ENCODE measurements around the gene PHACTR1.

The PHACTR1 gene

GRCh38 chr6:12709556-12710232, 6.9 kb upstream of the PHACTR1 start:
- H3K23ac ChIP-seq (ENCODE audit: low read length in 2 of 2): no peak overlapping the region
- DNase-seq: no peak
- 75% methylated on average over 2 of the region's 3 CpGs for WGBS
- H4K8ac ChIP-seq (ENCODE audit: low read length): no peak overlapping the region
- no peak overlapping the region for H3K4me3 ChIP-seq (ENCODE audit: insufficient read depth in 1 of 2, low read depth in 1 of 2, low read length in 2 of 2)
- H2BK15ac ChIP-seq (ENCODE audit: low read depth, poor library complexity, severe bottlenecking): no peak overlapping the region
- H3K27ac ChIP-seq (ENCODE audit: low read length, poor library complexity, severe bottlenecking): no peak overlapping the region
- no peak overlapping the region for H3K4me2 ChIP-seq (ENCODE audit: low read length, poor library complexity, severe bottlenecking)
- H2AFZ ChIP-seq (ENCODE audit: low read depth, low read length): no peak overlapping the region
- no peaks in the 10 kb centered on the region for H3K27me3 ChIP-seq (ENCODE audit: control insufficient read depth in 1 of 2, insufficient read depth in 1 of 2, low read length in 2 of 2)
- H4K91ac ChIP-seq (ENCODE audit: low read length): no peak overlapping the region
- no peak overlapping the region for H2BK5ac ChIP-seq (ENCODE audit: low read depth, low read length, poor library complexity, severe bottlenecking)
- H3K36me3 ChIP-seq (ENCODE audit: control insufficient read depth in 1 of 2, insufficient read depth in 2 of 2, low read depth in 1 of 2, low read length in 2 of 2): no peaks in the 10 kb centered on the region
- no peak overlapping the region for H2BK120ac ChIP-seq (ENCODE audit: low read depth, low read length)
- H3K9me3 ChIP-seq (ENCODE audit: control insufficient read depth, low read length): no peaks in the 10 kb centered on the region
- no peak overlapping the region for H3K9ac ChIP-seq (ENCODE audit: low read length)
- no peak overlapping the region for H3K18ac ChIP-seq (ENCODE audit: low read depth in 1 of 2, low read length in 2 of 2)
- no peak overlapping the region for H2BK12ac ChIP-seq (ENCODE audit: low read length in 2 of 2)
- H3K4me1 ChIP-seq (ENCODE audit: control insufficient read depth, insufficient read depth, low read depth, low read length): no peaks in the 10 kb centered on the region
- no peak overlapping the region for H3K14ac ChIP-seq (ENCODE audit: low read length in 2 of 2)
- no peaks in the 10 kb centered on the region for H3K79me1 ChIP-seq (replicated peaks; ENCODE audit: low read length, poor library complexity, severe bottlenecking)
- no peak overlapping the region for H2AK5ac ChIP-seq (ENCODE audit: low read length, severe bottlenecking)
- no peak overlapping the region for H3K4ac ChIP-seq (ENCODE audit: low read depth in 1 of 2, low read length in 2 of 2)

- H2AFZ ChIP-seq (ENCODE audit: low read depth, low read length): no peak overlapping the region
- H2BK15ac ChIP-seq (ENCODE audit: low read depth, poor library complexity, severe bottlenecking): no peak overlapping the region
- H2BK5ac ChIP-seq (ENCODE audit: low read depth, low read length, poor library complexity, severe bottlenecking): no peak overlapping the region
- no peaks in the 10 kb centered on the region for H3K36me3 ChIP-seq (ENCODE audit: control insufficient read depth in 1 of 2, insufficient read depth in 2 of 2, low read depth in 1 of 2, low read length in 2 of 2)
- H2BK120ac ChIP-seq (ENCODE audit: low read depth, low read length): no peak overlapping the region
- no peak overlapping the region for H3K9ac ChIP-seq (ENCODE audit: low read length)
- no peak overlapping the region for H3K4me2 ChIP-seq (ENCODE audit: low read length, poor library complexity, severe bottlenecking)
- DNase-seq: no peak
- 73% methylated on average over 4 of the region's 4 CpGs for WGBS
- no peak overlapping the region for H3K23ac ChIP-seq (ENCODE audit: low read length in 2 of 2)
- no peak overlapping the region for H3K4ac ChIP-seq (ENCODE audit: low read depth in 1 of 2, low read length in 2 of 2)
- no peak overlapping the region for H3K27ac ChIP-seq (ENCODE audit: low read length, poor library complexity, severe bottlenecking)
- no peaks in the 10 kb centered on the region for H3K4me1 ChIP-seq (ENCODE audit: control insufficient read depth, insufficient read depth, low read depth, low read length)
- no peak overlapping the region for H3K4me3 ChIP-seq (ENCODE audit: insufficient read depth in 1 of 2, low read depth in 1 of 2, low read length in 2 of 2)
- no peak overlapping the region for H3K14ac ChIP-seq (ENCODE audit: low read length in 2 of 2)
- no peak overlapping the region for H2BK12ac ChIP-seq (ENCODE audit: low read length in 2 of 2)
- no peaks in the 10 kb centered on the region for H3K27me3 ChIP-seq (ENCODE audit: control insufficient read depth in 1 of 2, insufficient read depth in 1 of 2, low read length in 2 of 2)
- H3K79me1 ChIP-seq (replicated peaks; ENCODE audit: low read length, poor library complexity, severe bottlenecking): no peaks in the 10 kb centered on the region
- H4K8ac ChIP-seq (ENCODE audit: low read length): no peak overlapping the region
- H4K91ac ChIP-seq (ENCODE audit: low read length): no peak overlapping the region
- no peak overlapping the region for H2AK5ac ChIP-seq (ENCODE audit: low read length, severe bottlenecking)
- H3K9me3 ChIP-seq (ENCODE audit: control insufficient read depth, low read length): no peaks in the 10 kb centered on the region
- H3K18ac ChIP-seq (ENCODE audit: low read depth in 1 of 2, low read length in 2 of 2): no peak overlapping the region
Observed at GRCh38 chr6:12710921-12711320, 5.6 kb upstream of the PHACTR1 start.

GRCh38 chr6:12714022-12714421, 2.5 kb upstream of the PHACTR1 start:
- Histone ChIP-seq H3K79me1 (replicated peaks; ENCODE audit: low read length, poor library complexity, severe bottlenecking) (no peaks in the 10 kb centered on the region), H2BK15ac (ENCODE audit: low read depth, poor library complexity, severe bottlenecking) (no peak overlapping the region), H2AFZ (ENCODE audit: low read depth, low read length) (no peak overlapping the region), H4K8ac (ENCODE audit: low read length) (no peak overlapping the region), H3K4me2 (ENCODE audit: low read length, poor library complexity, severe bottlenecking) (no peak overlapping the region), H3K27me3 (ENCODE audit: control insufficient read depth in 1 of 2, insufficient read depth in 1 of 2, low read length in 2 of 2) (peaks cover 0 to 1% of the 10 kb centered on the region in 2 experiments), H2BK5ac (ENCODE audit: low read depth, low read length, poor library complexity, severe bottlenecking) (no peak overlapping the region), H2AK5ac (ENCODE audit: low read length, severe bottlenecking) (no peak overlapping the region), H3K4ac (ENCODE audit: low read depth in 1 of 2, low read length in 2 of 2) (no peak overlapping the region), H3K9ac (ENCODE audit: low read length) (no peak overlapping the region), H2BK120ac (ENCODE audit: low read depth, low read length) (no peak overlapping the region), H3K18ac (ENCODE audit: low read depth in 1 of 2, low read length in 2 of 2) (no peak overlapping the region), H3K4me1 (ENCODE audit: control insufficient read depth, insufficient read depth, low read depth, low read length) (no peaks in the 10 kb centered on the region), H3K23ac (ENCODE audit: low read length in 2 of 2) (no peak overlapping the region), H3K36me3 (ENCODE audit: control insufficient read depth in 1 of 2, insufficient read depth in 2 of 2, low read depth in 1 of 2, low read length in 2 of 2) (no peaks in the 10 kb centered on the region), H2BK12ac (ENCODE audit: low read length in 2 of 2) (no peak overlapping the region), H3K27ac (ENCODE audit: low read length, poor library complexity, severe bottlenecking) (no peak overlapping the region), H4K91ac (ENCODE audit: low read length) (no peak overlapping the region), H3K9me3 (ENCODE audit: control insufficient read depth, low read length) (no peaks in the 10 kb centered on the region), H3K4me3 (ENCODE audit: insufficient read depth in 1 of 2, low read depth in 1 of 2, low read length in 2 of 2) (no peak overlapping the region), H3K14ac (ENCODE audit: low read length in 2 of 2) (no peak overlapping the region)
- DNase-seq: no peak

- 92% methylated on average over 2 of the region's 2 CpGs for WGBS
Observed at GRCh38 chr6:12715437-12715836, 1.1 kb upstream of the PHACTR1 start.

More at GRCh38 chr6:12715437-12715836, 1.1 kb upstream of the PHACTR1 start:
- Histone ChIP-seq H3K4me3 (ENCODE audit: insufficient read depth in 1 of 2, low read depth in 1 of 2, low read length in 2 of 2) (no peak overlapping the region), H3K4ac (ENCODE audit: low read depth in 1 of 2, low read length in 2 of 2) (no peak overlapping the region), H3K14ac (ENCODE audit: low read length in 2 of 2) (no peak overlapping the region), H3K27ac (ENCODE audit: low read length, poor library complexity, severe bottlenecking) (no peak overlapping the region), H3K4me1 (ENCODE audit: control insufficient read depth, insufficient read depth, low read depth, low read length) (no peaks in the 10 kb centered on the region), H3K4me2 (ENCODE audit: low read length, poor library complexity, severe bottlenecking) (no peak overlapping the region), H4K91ac (ENCODE audit: low read length) (no peak overlapping the region), H2BK12ac (ENCODE audit: low read length in 2 of 2) (no peak overlapping the region), H3K79me1 (replicated peaks; ENCODE audit: low read length, poor library complexity, severe bottlenecking) (no peaks in the 10 kb centered on the region), H3K9me3 (ENCODE audit: control insufficient read depth, low read length) (no peaks in the 10 kb centered on the region), H3K9ac (ENCODE audit: low read length) (no peak overlapping the region), H3K36me3 (ENCODE audit: control insufficient read depth in 1 of 2, insufficient read depth in 2 of 2, low read depth in 1 of 2, low read length in 2 of 2) (no peaks in the 10 kb centered on the region), H4K8ac (ENCODE audit: low read length) (no peak overlapping the region), H2AK5ac (ENCODE audit: low read length, severe bottlenecking) (no peak overlapping the region), H2BK15ac (ENCODE audit: low read depth, poor library complexity, severe bottlenecking) (no peak overlapping the region), H3K27me3 (ENCODE audit: control insufficient read depth in 1 of 2, insufficient read depth in 1 of 2, low read length in 2 of 2) (peaks cover 6 to 7% of the 10 kb centered on the region in 2 experiments), H3K18ac (ENCODE audit: low read depth in 1 of 2, low read length in 2 of 2) (no peak overlapping the region), H2BK120ac (ENCODE audit: low read depth, low read length) (no peak overlapping the region), H3K23ac (ENCODE audit: low read length in 2 of 2) (no peak overlapping the region), H2AFZ (ENCODE audit: low read depth, low read length) (no peak overlapping the region), H2BK5ac (ENCODE audit: low read depth, low read length, poor library complexity, severe bottlenecking) (no peak overlapping the region)
- DNase-seq: no peak

Measured in mesenchymal stem cell (in vitro differentiated cells and primary cell).